Spleen (tissue), 7 donors: ENCODE results near the gene PLA2G4E.

Experiments
- POLR2A ChIP-seq, 3 donors: fragments of 450-650 bp; IDR thresholded peaks; one replicate each; pipeline ENCODE4 v1.5.1; 2017; ENCODE audit warnings: antibody characterized with exemption in 3 of 3, mild to moderate bottlenecking in 1 of 3
- TF ChIP-seq, protein P1 (sequence below), 11 experiments: fragments of 200-600 bp in 7 of 11; fragments of 450-650 bp in 4 of 11; sonication (generic) in 4 of 11; IDR thresholded peaks in 8 of 11; conservative IDR thresholded peaks in 3 of 11; 1 replicate in 7 of 11; 2 replicates in 4 of 11; pipeline versions ENCODE4 v1.4.0 to v1.8.0; 2016 to 2021; ENCODE audit warnings: antibody characterized with exemption in 11 of 11, inconsistent platforms in 4 of 11, mild to moderate bottlenecking in 1 of 11
- donor health status: DM: no; HTN: no; CAD: no; lungs with moderate emphysema.
- donor health status: DM: no; HTN: no; CAD: no.
- donor health status: DM: no; HTN: no; CAD: no.

GRCh38 chr15:41992803-41993190, 28.0 kb downstream of the PLA2G4E start:
- TF ChIP-seq, protein P1, sequence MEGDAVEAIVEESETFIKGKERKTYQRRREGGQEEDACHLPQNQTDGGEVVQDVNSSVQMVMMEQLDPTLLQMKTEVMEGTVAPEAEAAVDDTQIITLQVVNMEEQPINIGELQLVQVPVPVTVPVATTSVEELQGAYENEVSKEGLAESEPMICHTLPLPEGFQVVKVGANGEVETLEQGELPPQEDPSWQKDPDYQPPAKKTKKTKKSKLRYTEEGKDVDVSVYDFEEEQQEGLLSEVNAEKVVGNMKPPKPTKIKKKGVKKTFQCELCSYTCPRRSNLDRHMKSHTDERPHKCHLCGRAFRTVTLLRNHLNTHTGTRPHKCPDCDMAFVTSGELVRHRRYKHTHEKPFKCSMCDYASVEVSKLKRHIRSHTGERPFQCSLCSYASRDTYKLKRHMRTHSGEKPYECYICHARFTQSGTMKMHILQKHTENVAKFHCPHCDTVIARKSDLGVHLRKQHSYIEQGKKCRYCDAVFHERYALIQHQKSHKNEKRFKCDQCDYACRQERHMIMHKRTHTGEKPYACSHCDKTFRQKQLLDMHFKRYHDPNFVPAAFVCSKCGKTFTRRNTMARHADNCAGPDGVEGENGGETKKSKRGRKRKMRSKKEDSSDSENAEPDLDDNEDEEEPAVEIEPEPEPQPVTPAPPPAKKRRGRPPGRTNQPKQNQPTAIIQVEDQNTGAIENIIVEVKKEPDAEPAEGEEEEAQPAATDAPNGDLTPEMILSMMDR (IDR thresholded peaks at IDR 0.05 in 8 of 11, conservative IDR thresholded peaks at IDR 0.05 in 3 of 11), result no peak
- no peak for TF ChIP-seq POLR2A (IDR thresholded peaks at IDR 0.05)
